ENCODE data around the gene TMEM233. TPM values are rescaled to one million over a fixed set of nuclear protein-coding genes. Genes with fewer than 3 reads are reported as not detected.

TMEM233 gene
- total RNA-seq, 4 donors from 2014 or later: 0.19 TPM; not detected in 3

GRCh38 chr12:119676022-119676421 is 82.4 kb downstream of the TMEM233 start:
- DNase-seq (ENCODE audit: low spot score in 2 of 2): no peak
- Histone ChIP-seq H3K27me3 (no peaks in the 10 kb centered on the region), H3K27ac (no peak overlapping the region), H3K4me1 (peaks cover 18% of the 10 kb centered on the region), H3K9me3 (no peaks in the 10 kb centered on the region), H3K4me3 (no peak overlapping the region), H3K36me3 (peaks cover 94% of the 10 kb centered on the region)
- TF ChIP-seq POLR2A (IDR thresholded peaks at IDR 0.05) (no peak), CTCF (IDR thresholded peaks at IDR 0.05) (no peak), POLR2AphosphoS5 (IDR thresholded peaks at IDR 0.05) (no peak), EP300 (IDR thresholded peaks at IDR 0.05) (no peak)
- 81% methylated on average over 9 of the region's 9 CpGs for WGBS

- 92% methylated on average over 13 of the region's 13 CpGs for WGBS
- Histone ChIP-seq H3K4me1 (peaks cover 18% of the 10 kb centered on the region), H3K9me3 (no peaks in the 10 kb centered on the region), H3K27me3 (no peaks in the 10 kb centered on the region), H3K4me3 (no peak overlapping the region), H3K27ac (no peak overlapping the region), H3K36me3 (peaks cover 98% of the 10 kb centered on the region)
- TF ChIP-seq EP300 (IDR thresholded peaks at IDR 0.05) (no peak), POLR2A (IDR thresholded peaks at IDR 0.05) (no peak), CTCF (IDR thresholded peaks at IDR 0.05) (no peak), POLR2AphosphoS5 (IDR thresholded peaks at IDR 0.05) (no peak)
- DNase-seq (ENCODE audit: low spot score in 2 of 2): no peak
Observed at GRCh38 chr12:119676573-119676972, 83.0 kb downstream of the TMEM233 start.

GRCh38 chr12:119678459-119678858 is 84.9 kb downstream of the TMEM233 start:
- WGBS: 86% methylated on average over 7 of the region's 7 CpGs
- Histone ChIP-seq H3K36me3 (peaks cover 86% of the 10 kb centered on the region), H3K9me3 (no peaks in the 10 kb centered on the region), H3K27me3 (no peaks in the 10 kb centered on the region), H3K4me3 (no peak overlapping the region), H3K27ac (no peak overlapping the region), H3K4me1 (peaks cover 16% of the 10 kb centered on the region)
- TF ChIP-seq POLR2A (IDR thresholded peaks at IDR 0.05) (no peak), CTCF (IDR thresholded peaks at IDR 0.05) (no peak), EP300 (IDR thresholded peaks at IDR 0.05) (no peak)
- no peak for DNase-seq (ENCODE audit: low spot score in 2 of 2)

- H3K4me3 ChIP-seq: no peak overlapping the region
- H3K4me1 ChIP-seq: peaks cover 16% of the 10 kb centered on the region
- WGBS: 96% methylated on average over 5 of the region's 5 CpGs
- no peaks in the 10 kb centered on the region for H3K27me3 ChIP-seq
- H3K36me3 ChIP-seq: peaks cover 80% of the 10 kb centered on the region
- DNase-seq (ENCODE audit: low spot score in 2 of 2): no peak
- TF ChIP-seq POLR2AphosphoS5 (IDR thresholded peaks at IDR 0.05): no peak
- TF ChIP-seq CTCF (IDR thresholded peaks at IDR 0.05): no peak
- TF ChIP-seq POLR2A (IDR thresholded peaks at IDR 0.05): no peak
- no peak for TF ChIP-seq EP300 (IDR thresholded peaks at IDR 0.05)
- no peaks in the 10 kb centered on the region for H3K9me3 ChIP-seq
- H3K27ac ChIP-seq: no peak overlapping the region
Observed at GRCh38 chr12:119679081-119679480, 85.5 kb downstream of the TMEM233 start.

- no peak overlapping the region for H3K27ac ChIP-seq
Observed at GRCh38 chr12:119679490-119679889, 85.9 kb downstream of the TMEM233 start.

More at GRCh38 chr12:119679490-119679889, 85.9 kb downstream of the TMEM233 start:
- Histone ChIP-seq H3K4me1 (peaks cover 11% of the 10 kb centered on the region), H3K36me3 (peaks cover 76% of the 10 kb centered on the region), H3K9me3 (no peaks in the 10 kb centered on the region), H3K27me3 (no peaks in the 10 kb centered on the region), H3K4me3 (no peak overlapping the region)
- TF ChIP-seq POLR2AphosphoS5 (IDR thresholded peaks at IDR 0.05): no peak
- TF ChIP-seq CTCF (IDR thresholded peaks at IDR 0.05): no peak
- no peak for TF ChIP-seq EP300 (IDR thresholded peaks at IDR 0.05)
- no peak for TF ChIP-seq POLR2A (IDR thresholded peaks at IDR 0.05)
- WGBS: 88% methylated on average over 10 of the region's 10 CpGs
- no peak for DNase-seq (ENCODE audit: low spot score in 2 of 2)

Data from suprapubic skin (tissue), 4 donors.